ENCODE data around the gene TUBGCP3. TPM values are rescaled to one million over a fixed set of nuclear protein-coding genes. Genes with fewer than 3 reads are reported as not detected.

The TUBGCP3 gene
- total RNA-seq, 1 donor from 2014 or later, result 37.4 TPM

DNA sequence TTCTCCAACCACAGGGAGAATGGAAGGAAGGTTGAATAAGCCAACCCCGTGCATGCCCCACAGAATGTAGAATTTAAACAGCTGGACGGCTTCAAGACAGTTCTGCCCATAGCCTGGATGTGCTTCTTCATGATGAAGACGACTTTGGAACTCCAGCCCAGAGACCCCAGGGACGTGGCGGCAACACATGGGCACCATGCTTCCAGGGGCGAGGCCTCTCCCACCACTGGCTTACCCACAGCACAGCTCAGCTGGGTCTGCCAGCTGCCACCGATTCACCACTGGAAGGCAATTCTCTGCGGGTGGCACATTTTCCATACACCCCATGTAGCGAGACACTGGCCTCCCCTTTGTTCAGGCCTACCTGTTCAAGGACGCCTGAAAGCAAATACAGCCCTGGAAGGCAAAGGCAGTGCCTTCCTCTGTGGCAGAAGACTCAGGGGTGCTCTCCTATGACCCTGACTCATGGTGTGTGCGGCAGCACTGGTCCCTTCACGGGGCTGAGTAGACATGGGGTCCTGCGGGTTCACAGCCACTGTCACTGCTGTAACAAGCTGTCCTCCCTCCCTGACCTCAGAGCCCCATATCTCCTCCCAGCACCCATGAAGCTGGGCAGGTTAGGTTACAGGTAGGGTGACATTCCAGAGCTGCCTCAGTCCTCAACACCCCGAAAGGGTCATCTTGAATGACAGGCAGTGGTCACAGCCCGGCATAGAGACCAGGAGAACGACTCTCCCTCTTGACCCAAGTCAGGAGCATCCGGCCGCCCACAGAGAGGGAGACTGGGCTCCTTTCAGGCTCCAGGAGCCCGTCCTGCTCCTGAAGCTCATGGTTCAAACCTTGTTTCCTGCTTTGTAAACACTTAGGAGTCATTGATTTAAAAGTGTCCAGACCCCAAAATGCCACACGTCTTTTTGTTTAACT lies 139.1 kb downstream of the TUBGCP3 start:
- no peaks in the 10 kb centered on the region for H3K36me3 Mint-ChIP-seq
- no peak overlapping the region for H3K4me3 Mint-ChIP-seq
- DNase-seq (ENCODE audit: low spot score in 2 of 2, unreplicated experiment in 2 of 2), result no peak
- TF ChIP-seq, protein P1, sequence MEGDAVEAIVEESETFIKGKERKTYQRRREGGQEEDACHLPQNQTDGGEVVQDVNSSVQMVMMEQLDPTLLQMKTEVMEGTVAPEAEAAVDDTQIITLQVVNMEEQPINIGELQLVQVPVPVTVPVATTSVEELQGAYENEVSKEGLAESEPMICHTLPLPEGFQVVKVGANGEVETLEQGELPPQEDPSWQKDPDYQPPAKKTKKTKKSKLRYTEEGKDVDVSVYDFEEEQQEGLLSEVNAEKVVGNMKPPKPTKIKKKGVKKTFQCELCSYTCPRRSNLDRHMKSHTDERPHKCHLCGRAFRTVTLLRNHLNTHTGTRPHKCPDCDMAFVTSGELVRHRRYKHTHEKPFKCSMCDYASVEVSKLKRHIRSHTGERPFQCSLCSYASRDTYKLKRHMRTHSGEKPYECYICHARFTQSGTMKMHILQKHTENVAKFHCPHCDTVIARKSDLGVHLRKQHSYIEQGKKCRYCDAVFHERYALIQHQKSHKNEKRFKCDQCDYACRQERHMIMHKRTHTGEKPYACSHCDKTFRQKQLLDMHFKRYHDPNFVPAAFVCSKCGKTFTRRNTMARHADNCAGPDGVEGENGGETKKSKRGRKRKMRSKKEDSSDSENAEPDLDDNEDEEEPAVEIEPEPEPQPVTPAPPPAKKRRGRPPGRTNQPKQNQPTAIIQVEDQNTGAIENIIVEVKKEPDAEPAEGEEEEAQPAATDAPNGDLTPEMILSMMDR (IDR thresholded peaks at IDR 0.05; ENCODE audit: unreplicated experiment), result no peak
- H3K27me3 Mint-ChIP-seq (ENCODE audit: low read depth), result peaks cover 35% of the 10 kb centered on the region
- H3K27ac Mint-ChIP-seq, result no peak overlapping the region
- no peaks in the 10 kb centered on the region for H3K9me3 Mint-ChIP-seq
- no peaks in the 10 kb centered on the region for H3K4me1 Mint-ChIP-seq

DNA sequence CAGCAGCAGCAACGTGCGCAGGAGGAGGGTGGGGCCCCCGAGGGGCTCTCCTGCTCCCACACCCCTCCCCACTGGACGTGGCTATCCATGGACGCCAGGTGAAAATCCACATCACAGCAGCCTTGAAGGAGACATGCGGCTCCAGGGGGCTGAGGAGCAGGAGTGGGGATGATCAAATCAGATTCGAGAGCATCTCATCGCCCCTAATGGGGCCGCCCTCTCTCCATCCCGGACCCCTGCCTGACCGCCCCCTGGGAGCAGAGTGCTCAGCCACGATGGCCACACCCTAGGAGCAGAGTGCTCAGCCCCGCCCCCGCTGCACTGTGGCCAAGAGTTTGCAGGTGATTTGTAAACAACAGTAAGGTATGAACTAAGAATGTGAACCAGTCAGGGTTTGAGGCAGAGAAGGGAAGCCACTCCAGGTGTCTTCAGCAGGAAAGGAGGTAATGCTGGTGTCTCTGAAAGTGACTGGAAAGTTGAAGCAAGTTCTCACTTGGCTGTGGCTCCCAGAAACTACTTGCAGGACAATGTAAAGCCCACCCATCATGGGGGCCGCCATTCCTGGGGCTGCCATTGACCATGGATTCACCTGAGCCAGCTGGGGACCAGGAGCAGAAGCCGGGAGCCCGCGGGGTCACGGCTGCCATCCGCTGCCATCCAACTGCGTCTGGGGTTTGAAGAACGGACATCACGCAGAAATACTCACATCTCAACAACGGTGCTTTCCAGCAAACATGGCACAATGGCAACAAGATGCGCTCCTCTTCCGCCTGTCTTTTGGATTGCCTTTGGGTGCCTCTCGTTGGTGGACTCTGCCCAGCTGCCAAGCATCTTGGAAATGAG lies 140.0 kb downstream of the TUBGCP3 start:
- TF ChIP-seq, protein P1 (IDR thresholded peaks at IDR 0.05; ENCODE audit: unreplicated experiment), result no peak
- Mint-ChIP-seq H3K9me3 (no peaks in the 10 kb centered on the region), H3K4me3 (no peak overlapping the region), H3K36me3 (no peaks in the 10 kb centered on the region), H3K27ac (no peak overlapping the region), H3K4me1 (no peaks in the 10 kb centered on the region), H3K27me3 (ENCODE audit: low read depth) (peaks cover 44% of the 10 kb centered on the region)
- DNase-seq (ENCODE audit: low spot score in 2 of 2, unreplicated experiment in 2 of 2), result no peak

DNA sequence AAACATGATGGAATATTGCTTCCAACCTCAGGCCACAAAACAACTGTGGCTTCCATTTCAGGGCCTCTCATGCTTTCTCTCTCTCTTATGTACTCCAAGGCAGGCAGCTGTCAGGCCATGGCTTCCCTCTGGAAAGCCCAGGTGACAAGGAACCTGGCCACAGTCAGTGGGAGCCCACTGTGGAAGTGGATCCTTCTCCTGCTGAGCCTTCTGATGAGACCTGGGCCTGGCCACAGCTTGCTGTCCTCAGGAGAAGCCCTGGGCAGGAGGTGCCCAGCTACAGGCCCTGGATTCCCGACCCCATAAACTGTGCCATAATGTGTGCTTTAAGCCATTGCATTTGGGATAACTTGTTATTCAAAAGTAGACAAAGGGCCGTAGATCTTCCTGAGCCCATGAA lies 140.6 kb downstream of the TUBGCP3 start:
- Mint-ChIP-seq H3K27me3 (ENCODE audit: low read depth) (peaks cover 49% of the 10 kb centered on the region), H3K36me3 (no peaks in the 10 kb centered on the region), H3K27ac (no peak overlapping the region), H3K4me3 (no peak overlapping the region), H3K4me1 (no peaks in the 10 kb centered on the region), H3K9me3 (no peaks in the 10 kb centered on the region)
- TF ChIP-seq, protein P1 (IDR thresholded peaks at IDR 0.05; ENCODE audit: unreplicated experiment), result no peak
- no peak for DNase-seq (ENCODE audit: low spot score in 2 of 2, unreplicated experiment in 2 of 2)

DNA sequence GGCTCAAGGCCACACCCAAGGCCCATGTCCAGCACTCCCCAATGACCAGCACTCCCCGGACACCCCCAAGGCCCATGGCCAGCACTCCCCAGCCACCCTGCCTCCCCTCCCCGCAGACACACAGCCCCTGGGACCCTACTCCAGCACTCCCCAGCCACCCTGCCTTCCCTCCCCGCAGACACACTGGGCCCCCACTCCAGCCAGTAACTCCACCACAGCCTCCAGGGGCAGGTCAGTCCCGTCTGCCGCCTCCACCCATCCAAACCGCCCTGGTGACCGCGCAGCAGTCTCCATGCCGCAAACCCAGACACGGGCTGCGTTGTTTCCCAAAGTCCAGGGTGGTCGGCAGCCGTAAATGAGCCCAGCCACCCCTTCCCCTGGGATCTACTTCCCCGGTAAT lies 141.1 kb downstream of the TUBGCP3 start:
- TF ChIP-seq, protein P1 (IDR thresholded peaks at IDR 0.05; ENCODE audit: unreplicated experiment), result no peak
- no peaks in the 10 kb centered on the region for H3K4me1 Mint-ChIP-seq
- no peaks in the 10 kb centered on the region for H3K9me3 Mint-ChIP-seq
- H3K36me3 Mint-ChIP-seq, result no peaks in the 10 kb centered on the region
- H3K27me3 Mint-ChIP-seq (ENCODE audit: low read depth), result peaks cover 50% of the 10 kb centered on the region
- DNase-seq (ENCODE audit: low spot score in 2 of 2, unreplicated experiment in 2 of 2), result no peak
- H3K4me3 Mint-ChIP-seq, result no peak overlapping the region
- H3K27ac Mint-ChIP-seq, result no peak overlapping the region

DNA sequence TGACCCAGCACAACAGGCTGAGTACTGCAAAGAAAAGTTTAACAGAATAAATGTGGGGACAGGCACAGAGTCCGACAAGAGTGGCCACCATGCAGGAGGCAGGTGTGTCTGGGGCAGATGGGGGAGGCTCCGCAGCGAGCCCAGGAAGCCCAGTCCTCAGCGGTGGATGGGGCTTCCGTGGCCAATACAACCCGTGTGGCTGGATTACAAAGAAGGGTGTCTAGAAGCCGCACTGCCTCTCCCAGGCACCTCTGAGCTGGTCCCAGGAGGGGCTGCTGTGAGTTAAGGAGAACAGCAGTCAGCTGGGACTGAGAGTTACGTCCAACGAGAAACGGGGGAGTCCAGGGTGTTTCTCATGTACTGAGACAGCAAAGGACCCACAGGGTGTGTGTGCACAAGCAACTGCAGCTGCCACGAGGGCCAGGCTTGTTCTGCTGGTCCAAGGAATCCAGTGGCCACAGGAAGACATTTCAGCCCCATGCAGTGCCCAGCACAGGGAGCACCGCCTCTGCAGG lies 141.5 kb downstream of the TUBGCP3 start:
- no peak for DNase-seq (ENCODE audit: low spot score in 2 of 2, unreplicated experiment in 2 of 2)

More for the DNA sequence above, 141.5 kb downstream of the TUBGCP3 start:
- H3K4me1 Mint-ChIP-seq, result no peaks in the 10 kb centered on the region
- peaks cover 55% of the 10 kb centered on the region for H3K27me3 Mint-ChIP-seq (ENCODE audit: low read depth)
- H3K36me3 Mint-ChIP-seq, result no peaks in the 10 kb centered on the region
- no peak overlapping the region for H3K27ac Mint-ChIP-seq
- H3K9me3 Mint-ChIP-seq, result no peaks in the 10 kb centered on the region
- TF ChIP-seq, protein P1 (IDR thresholded peaks at IDR 0.05; ENCODE audit: unreplicated experiment), result no peak
- H3K4me3 Mint-ChIP-seq, result no peak overlapping the region

Measured in mesothelial cell of epicardium (in vitro differentiated cells).